GM23248 (cell line): ENCODE results near the gene EPS8L1.
A peak's percentile ranks its signal among the peaks of the same experiment; 100 is the strongest.

Experiments
- EZH2 ChIP-seq: fragments of 200-600 bp; sonication (generic); IDR thresholded peaks from 2 replicates; pipeline ENCODE4 v1.6.1; 2018; ENCODE audit warnings: antibody characterized with exemption, mild to moderate bottlenecking; ENCODE audit not compliant: insufficient read depth, poor library complexity, severe bottlenecking
- EZH2phosphoT487 ChIP-seq: fragments of 200-600 bp; sonication (generic); IDR thresholded peaks from 2 replicates; pipeline ENCODE4 v1.6.1; 2018; ENCODE audit warnings: antibody characterized with exemption, moderate library complexity, mild to moderate bottlenecking, low read depth; ENCODE audit not compliant: insufficient read depth

GRCh38 chr19:55086730-55087541, 11.3 kb downstream of the EPS8L1 start:
- TF ChIP-seq EZH2 (peak; percentile 24), EZH2phosphoT487 (0 out of 2 replicates have a peak, but pooled peaks have one; percentile 29)
